Ovary (tissue), 10 donors: ENCODE measurements around the gene KRT39. TPM values are rescaled to one million over a fixed set of nuclear protein-coding genes. Genes with fewer than 3 reads are reported as not detected.

Experiments
- DNase-seq, 5 donors: peaks; one replicate each; pipeline ENCODE4 v3.0.0-alpha.2; 2019 to 2020
- H3K27ac ChIP-seq, 2 donors: fragments of 200-600 bp; one replicate each; pipeline versions ENCODE4 v1.5.1 to v1.8.0; 2019 to 2022
- H3K27me3 ChIP-seq: fragments of 200-600 bp; one replicate; pipeline ENCODE4 v1.8.0; 2022
- H3K36me3 ChIP-seq: fragments of 200-600 bp; sonication (generic); one replicate; pipeline ENCODE4 v1.5.1; 2019
- H3K4me1 ChIP-seq: one replicate; pipeline ENCODE4 v1.8.1; 2013; ENCODE audit warnings: mild to moderate bottlenecking, moderate library complexity; ENCODE audit not compliant: insufficient read depth
- H3K4me3 ChIP-seq: fragments of 200-600 bp; sonication (generic); one replicate; pipeline ENCODE4 v1.5.1; 2017
- H3K9me3 ChIP-seq, 2 donors: fragments of 200-600 bp in 1 of 2; sonication (generic) in 1 of 2; one replicate each; pipeline versions ENCODE4 v1.5.1 to v1.8.1; 2013 to 2019; ENCODE audit warnings: mild to moderate bottlenecking in 1 of 2, moderate library complexity in 1 of 2
- EP300 ChIP-seq: sonication (generic); formaldehyde crosslinking; IDR thresholded peaks from one replicate; pipeline ENCODE4 v1.6.1; 2017; ENCODE audit warnings: antibody characterized with exemption
- POLR2A ChIP-seq: fragments of 450-650 bp; IDR thresholded peaks from one replicate; pipeline ENCODE4 v1.6.1; 2017; ENCODE audit warnings: antibody characterized with exemption, mild to moderate bottlenecking, moderate library complexity
- WGBS, 3 donors: extraction: QIAGEN DNeasy Blood & Tissue Kit in 1 of 3; methylation state at CpG; one replicate each; pipeline versions ENCODE4 v1.1.5 to v1.1.7; 2013 to 2017; 5-methylcytosine and 5-hydroxymethylcytosine counted together
- intact Hi-C, 4 donors: fragments of 100-400 bp; cut with DNase I; formaldehyde crosslinking; loops; one replicate each; pipeline versions ENCODE4 v1.11.0 to v1.15.1; 2022 to 2023
- long read RNA-seq, 3 donors: library from polyadenylated mRNA in 2 of 3; unstranded in 2 of 3; transcript quantifications; one replicate each; pipeline ENCODE4 v2.0.0 and lab custom pipeline, GENCODE V29; 2021 to 2026
- polyA plus RNA-seq, 2 donors: library from polyadenylated mRNA; stranded (reverse); fragments of 200-250 nt in 1 of 2; fragments of 350-450 nt in 1 of 2; fragmentation: Illumina TruSeq in 1 of 2; extraction: RNeasy Lipid Tissue Mini Kit (QIAGEN cat#74804) in 1 of 2; gene quantifications; one replicate each; pipeline ENCODE4 v1.2.3, GENCODE V29; 2013 to 2014
- total RNA-seq, 7 donors: library from RNA; depleted of rRNA in 2 of 7; stranded (reverse); fragments of >200 nt in 2 of 7; fragmentation: NEBNext Ultra II Directional in 3 of 7; extraction: Animal tissue kit (Norgen Biotek cat#: 25700) in 3 of 7; gene quantifications; one replicate each; pipeline versions ENCODE4 v1.1.0 to v1.2.4, GENCODE V29; 2016 to 2023
- TF ChIP-seq, protein P1 (sequence below), 3 donors: fragments of 450-650 bp in 2 of 3; fragments of 200-600 bp in 1 of 3; IDR thresholded peaks; one replicate each; pipeline versions ENCODE4 v1.5.1 to v1.8.0; 2016 to 2022; ENCODE audit warnings: antibody characterized with exemption in 3 of 3, mild to moderate bottlenecking in 1 of 3
- donor health status: DM: no; HTN: no; CAD: no; lungs with moderate emphysema.
- donor health status: DM: no; HTN: no; CAD: no.
- donor health status: Bipolar disorder and iron deficiency.
- donor health status: DM: yes; HTN: yes; CAD: no.
- donor health status: DM: no; HTN: no; CAD: no.
- donor health status: DM: yes; HTN: yes; CAD: no.

Gene KRT39
- under 1 TPM in 1 of 7 donors, not detected in 6; 0.69 TPM for total RNA-seq
- polyA plus RNA-seq, result not detected
- long read RNA-seq, donor 1, result 0 reads
- long read RNA-seq, donor 2, result 0 reads
- long read RNA-seq, donor 3, result 0 reads

- no peak for TF ChIP-seq EP300
- TF ChIP-seq POLR2A, result no peak
- TF ChIP-seq, protein P1, sequence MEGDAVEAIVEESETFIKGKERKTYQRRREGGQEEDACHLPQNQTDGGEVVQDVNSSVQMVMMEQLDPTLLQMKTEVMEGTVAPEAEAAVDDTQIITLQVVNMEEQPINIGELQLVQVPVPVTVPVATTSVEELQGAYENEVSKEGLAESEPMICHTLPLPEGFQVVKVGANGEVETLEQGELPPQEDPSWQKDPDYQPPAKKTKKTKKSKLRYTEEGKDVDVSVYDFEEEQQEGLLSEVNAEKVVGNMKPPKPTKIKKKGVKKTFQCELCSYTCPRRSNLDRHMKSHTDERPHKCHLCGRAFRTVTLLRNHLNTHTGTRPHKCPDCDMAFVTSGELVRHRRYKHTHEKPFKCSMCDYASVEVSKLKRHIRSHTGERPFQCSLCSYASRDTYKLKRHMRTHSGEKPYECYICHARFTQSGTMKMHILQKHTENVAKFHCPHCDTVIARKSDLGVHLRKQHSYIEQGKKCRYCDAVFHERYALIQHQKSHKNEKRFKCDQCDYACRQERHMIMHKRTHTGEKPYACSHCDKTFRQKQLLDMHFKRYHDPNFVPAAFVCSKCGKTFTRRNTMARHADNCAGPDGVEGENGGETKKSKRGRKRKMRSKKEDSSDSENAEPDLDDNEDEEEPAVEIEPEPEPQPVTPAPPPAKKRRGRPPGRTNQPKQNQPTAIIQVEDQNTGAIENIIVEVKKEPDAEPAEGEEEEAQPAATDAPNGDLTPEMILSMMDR (IDR thresholded peaks at IDR 0.05), result no peak
- Histone ChIP-seq H3K9me3 (no peaks in the 10 kb centered on the region), H3K27ac (no peak within 1 kb of the TSS), H3K4me3 (no peak within 1 kb of the TSS), H3K36me3 (no peaks in the 10 kb centered on the region), H3K4me1 (no peaks in the 10 kb centered on the region), H3K27me3 (no peaks in the 10 kb centered on the region)
- intact Hi-C loops, result no loop called here
- WGBS, 3 donors, result 37 to 71% (median 68%) methylated on average over 1 of the region's 1 CpG
- no peak for DNase-seq
Measured at GRCh38 chr17:40966848-40967247, at the start of gene KRT39. KRT39 (minus strand) TSS chr17:40966948; CDS start chr17:40966856, 92 bp downstream.

- no peak overlapping the region for H3K4me3 ChIP-seq
- H3K27ac ChIP-seq, result no peak overlapping the region
- TF ChIP-seq POLR2A (no peak), EP300 (no peak)
- TF ChIP-seq, protein P1 (IDR thresholded peaks at IDR 0.05), result no peak
Measured at GRCh38 chr17:41015454-41015853, 48.7 kb upstream of the KRT39 start.

GRCh38 chr17:41013606-41014005 is 46.9 kb upstream of the KRT39 start:
- WGBS, 3 donors, result 22 to 41% (median 31%) methylated on average over 1 of the region's 1 CpG
- intact Hi-C loops, result no loop called here
- no peaks in the 10 kb centered on the region for H3K36me3 ChIP-seq
- no peak overlapping the region for H3K27ac ChIP-seq
- H3K4me3 ChIP-seq, result no peak overlapping the region
- H3K4me1 ChIP-seq, result no peaks in the 10 kb centered on the region
- no peak for TF ChIP-seq POLR2A
- TF ChIP-seq, protein P1 (IDR thresholded peaks at IDR 0.05), result no peak
- TF ChIP-seq EP300, result no peak
- no peaks in the 10 kb centered on the region for H3K9me3 ChIP-seq
- no peak for DNase-seq
- H3K27me3 ChIP-seq, result no peaks in the 10 kb centered on the region

More at GRCh38 chr17:41015454-41015853, 48.7 kb upstream of the KRT39 start:
- intact Hi-C loops, result no loop called here
- Histone ChIP-seq H3K27me3 (no peaks in the 10 kb centered on the region), H3K4me1 (no peaks in the 10 kb centered on the region), H3K36me3 (no peaks in the 10 kb centered on the region), H3K9me3 (no peaks in the 10 kb centered on the region)
- WGBS, 3 donors, result 62 to 70% (median 70%) methylated on average over 7 of the region's 7 CpGs
- no peak for DNase-seq

GRCh38 chr17:41013181-41013580 is 46.4 kb upstream of the KRT39 start:
- no peaks in the 10 kb centered on the region for H3K36me3 ChIP-seq
- H3K9me3 ChIP-seq, result no peaks in the 10 kb centered on the region
- H3K27ac ChIP-seq, result no peak overlapping the region
- TF ChIP-seq EP300 (no peak), POLR2A (no peak)
- TF ChIP-seq, protein P1 (IDR thresholded peaks at IDR 0.05), result no peak
- H3K27me3 ChIP-seq, result no peaks in the 10 kb centered on the region
- no peak overlapping the region for H3K4me3 ChIP-seq
- intact Hi-C loops, result no loop called here
- no peak for DNase-seq
- 74 to 85% (median 83%) methylated on average over 3 of the region's 3 CpGs for WGBS, 3 donors
- H3K4me1 ChIP-seq, result no peaks in the 10 kb centered on the region
